Activated CD4-positive, alpha-beta memory T cell treated with anti-CD3 and anti-CD28 coated beads for 36 hours (primary cell): Measurements from ENCODE around the gene IL18R1. TPM values are rescaled to one million over a fixed set of nuclear protein-coding genes. Genes with fewer than 3 reads are reported as not detected.

Source experiments
- CTCF ChIA-PET: fragments of 350-600 bp; sonication (Branson Sonifier 250); formaldehyde crosslinking; loops from one replicate; lab custom pipeline; 2021; ENCODE audit warnings: antibody characterized with exemption, inconsistent platforms; lab: Charles Lee
- POLR2A ChIA-PET: fragments of 350-600 bp; sonication (Branson Sonifier 250); formaldehyde crosslinking; loops from one replicate; lab custom pipeline; 2021; ENCODE audit warnings: antibody characterized with exemption; lab: Charles Lee
- DNase-seq: peaks from one replicate; pipeline ENCODE4 v3.0.0-alpha.2; 2020
- H3K27ac Mint-ChIP-seq: one replicate; pipeline ENCODE4 v1.8.0; 2021; ENCODE audit warnings: mixed read lengths
- H3K27me3 Mint-ChIP-seq: one replicate; pipeline ENCODE4 v1.8.0; 2021; ENCODE audit warnings: mixed read lengths
- H3K36me3 Mint-ChIP-seq: one replicate; pipeline ENCODE4 v1.8.0; 2021; ENCODE audit warnings: mixed read lengths
- H3K4me1 Mint-ChIP-seq: one replicate; pipeline ENCODE4 v1.8.0; 2021; ENCODE audit warnings: low read depth, mixed read lengths
- H3K4me3 Mint-ChIP-seq: one replicate; pipeline ENCODE4 v1.8.0; 2021; ENCODE audit warnings: mild to moderate bottlenecking, mixed read lengths
- H3K9me3 Mint-ChIP-seq: one replicate; pipeline ENCODE4 v1.8.0; 2021; ENCODE audit warnings: mixed read lengths
- intact Hi-C: fragments of 100-400 bp; cut with micrococcal nuclease; formaldehyde crosslinking; loops from one replicate; pipeline ENCODE4 v1.15.1; 2023
- total RNA-seq, 2 experiments: library from RNA; stranded (reverse); gene quantifications; one replicate each; pipeline ENCODE4 v1.2.3, GENCODE V29; 2021

IL18R1 gene
- total RNA-seq, 2 experiments from 2014 or later: 25.5 to 26.6 TPM

DNA sequence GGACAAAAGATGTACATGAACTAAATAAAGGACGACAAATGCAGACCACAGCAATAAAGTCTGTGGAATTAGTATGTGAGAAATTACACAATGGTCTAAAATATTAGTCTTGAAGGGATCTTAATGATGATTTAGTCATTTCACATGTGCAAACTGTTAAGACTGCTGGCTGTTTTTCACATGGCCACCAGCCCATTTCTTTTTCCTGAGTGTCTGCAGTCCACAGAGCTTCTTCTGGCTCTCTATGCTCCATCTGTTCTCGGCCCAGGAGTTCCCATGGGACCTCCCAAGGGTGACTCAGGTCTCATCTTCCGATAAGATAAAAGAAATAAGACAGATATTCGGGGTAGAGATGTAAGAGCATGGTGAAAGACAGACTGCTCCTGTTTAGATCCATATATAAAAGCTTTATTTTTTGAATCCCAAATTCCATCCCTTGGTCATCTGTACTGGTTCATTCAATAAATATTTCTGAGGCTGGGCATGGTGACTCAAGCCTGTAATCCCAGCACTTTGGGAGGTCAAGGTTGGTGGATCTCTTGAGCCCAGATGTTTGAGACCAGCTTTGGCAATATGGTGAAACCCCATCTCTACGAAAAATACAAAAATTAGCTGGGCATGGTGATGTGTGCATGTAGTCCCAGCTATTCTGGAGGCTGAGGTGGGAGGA is 24.1 kb upstream of the IL18R1 start:
- ChIA-PET CTCF (interaction anchor here (1.3 kb wide), 1 partner anchor 29 kb away, joined by 3 read pairs; no protein-coding TSS in a partner anchor), POLR2A (no interaction called here)
- Mint-ChIP-seq H3K27ac (no peak overlapping the region), H3K27me3 (peaks cover 2% of the 10 kb centered on the region), H3K36me3 (no peaks in the 10 kb centered on the region), H3K9me3 (peaks cover 6% of the 10 kb centered on the region), H3K4me1 (no peaks in the 10 kb centered on the region), H3K4me3 (no peak overlapping the region)
- no peak for DNase-seq
- intact Hi-C loops: no loop called here

DNA sequence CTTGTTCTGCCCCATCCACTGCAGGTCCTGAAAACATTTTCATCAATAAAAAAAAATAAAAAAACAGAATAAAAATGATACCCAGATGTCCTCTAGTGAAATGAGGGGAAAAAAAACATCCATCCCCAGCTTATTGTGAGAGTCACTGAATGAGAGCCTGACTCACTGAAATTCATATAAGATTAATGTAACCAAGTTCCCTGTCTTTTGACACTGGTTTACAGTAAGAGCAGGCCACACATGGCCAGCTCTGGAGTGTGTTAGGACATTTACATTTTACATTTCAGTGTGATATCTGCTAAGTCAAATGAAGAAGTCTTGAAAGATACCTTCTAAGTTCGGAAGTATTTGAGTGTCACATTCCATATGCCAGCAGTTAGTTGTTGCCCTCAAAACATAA is 21.1 kb upstream of the IL18R1 start:
- ChIA-PET POLR2A (interaction anchor here (0.6 kb wide), 1 partner anchor 551 kb away, joined by 3 read pairs; no protein-coding TSS in a partner anchor), CTCF (interaction anchor here (1.8 kb wide), 1 partner anchor 94 kb away, joined by 4 read pairs; no protein-coding TSS in a partner anchor)
- Mint-ChIP-seq H3K36me3 (no peaks in the 10 kb centered on the region), H3K4me1 (peaks cover 7% of the 10 kb centered on the region), H3K27ac (no peak overlapping the region), H3K4me3 (no peak overlapping the region), H3K27me3 (peaks cover 2% of the 10 kb centered on the region), H3K9me3 (no peaks in the 10 kb centered on the region)
- DNase-seq: no peak
- intact Hi-C loops: no loop called here

DNA sequence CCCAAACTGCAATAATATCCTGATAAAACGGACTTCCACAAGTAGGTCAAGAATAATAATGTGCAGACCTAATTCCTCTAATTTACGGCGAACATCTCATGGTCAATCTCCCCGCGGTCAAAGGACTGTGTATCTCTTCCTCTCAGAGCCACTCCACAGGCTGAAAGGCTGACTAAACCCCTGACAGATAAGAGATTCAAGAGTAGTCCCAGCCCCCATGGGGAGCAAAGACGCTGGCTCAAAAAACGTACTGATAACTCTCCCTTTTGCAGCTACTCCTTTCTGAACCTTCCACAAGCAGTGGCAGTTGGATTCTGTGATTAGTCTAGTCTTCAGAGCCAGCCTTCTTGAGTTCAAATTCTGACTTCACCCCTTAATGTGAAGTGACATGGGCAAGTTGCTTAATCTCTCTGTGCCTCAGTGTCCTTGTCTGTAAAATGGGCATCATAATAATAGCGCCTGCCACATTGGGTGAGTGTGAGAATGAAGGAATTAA is 19.7 kb upstream of the IL18R1 start:
- no peak overlapping the region for H3K4me3 Mint-ChIP-seq
- DNase-seq: no peak
- H3K9me3 Mint-ChIP-seq: no peaks in the 10 kb centered on the region
- H3K4me1 Mint-ChIP-seq: peaks cover 7% of the 10 kb centered on the region
- intact Hi-C loops: loop anchor here (2.0 kb wide), 2 partner anchors 15 to 31 kb away; no protein-coding TSS in a partner anchor
- CTCF ChIA-PET: interaction anchor here (0.6 to 2.9 kb wide), 6 partner anchors 14 to 188 kb away, joined by 3 to 15 read pairs (median 4); partner anchors contain the start of gene IL18R1
- no peaks in the 10 kb centered on the region for H3K36me3 Mint-ChIP-seq
- POLR2A ChIA-PET: interaction anchor here (0.6 kb wide), 1 partner anchor 224 kb away, joined by 3 read pairs; no protein-coding TSS in a partner anchor
- no peak overlapping the region for H3K27ac Mint-ChIP-seq
- peaks cover 2% of the 10 kb centered on the region for H3K27me3 Mint-ChIP-seq

DNA sequence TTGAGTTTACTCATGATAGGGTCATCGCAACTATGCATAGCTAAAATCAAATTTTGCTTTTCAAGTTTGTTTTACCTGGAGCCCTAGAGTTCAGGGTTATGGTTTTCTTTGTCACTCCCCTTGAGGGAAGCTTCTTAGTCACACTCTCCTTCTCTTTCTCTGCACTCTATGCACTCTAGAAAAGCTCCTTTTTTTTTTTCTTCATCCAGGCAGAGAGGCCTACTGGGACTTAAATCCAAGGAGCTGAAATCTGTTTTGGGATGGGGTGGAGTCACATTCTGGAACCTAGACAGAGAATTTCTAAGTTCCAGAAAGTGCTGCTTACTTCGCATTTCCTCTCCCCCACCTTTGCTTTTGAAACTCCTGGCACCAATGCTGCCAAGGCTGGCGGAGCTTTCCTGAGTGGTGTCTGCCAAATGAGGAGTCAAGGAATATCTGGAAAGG is 19.1 kb upstream of the IL18R1 start:
- DNase-seq: no peak
- no peaks in the 10 kb centered on the region for H3K9me3 Mint-ChIP-seq
- ChIA-PET CTCF (interaction anchor here (0.6 to 2.9 kb wide), 6 partner anchors 15 to 189 kb away, joined by 3 to 15 read pairs (median 4); partner anchors contain the start of gene IL18R1), POLR2A (interaction anchor here (0.5 to 0.7 kb wide), 3 partner anchors 83 to 253 kb away, joined by 3 to 4 read pairs (median 4); no protein-coding TSS in a partner anchor)
- peaks cover 7% of the 10 kb centered on the region for H3K4me1 Mint-ChIP-seq
- H3K36me3 Mint-ChIP-seq: no peaks in the 10 kb centered on the region
- no peak overlapping the region for H3K4me3 Mint-ChIP-seq
- H3K27ac Mint-ChIP-seq: no peak overlapping the region
- H3K27me3 Mint-ChIP-seq: peaks cover 2% of the 10 kb centered on the region
- intact Hi-C loops: loop anchor here (2.0 kb wide), 2 partner anchors 14 to 30 kb away; no protein-coding TSS in a partner anchor

GRCh38 chr2:102337012-102337411 is 18.6 kb upstream of the IL18R1 start:
- Mint-ChIP-seq H3K27me3 (peaks cover 1% of the 10 kb centered on the region), H3K4me3 (no peak overlapping the region), H3K27ac (no peak overlapping the region), H3K4me1 (peaks cover 7% of the 10 kb centered on the region), H3K9me3 (no peaks in the 10 kb centered on the region), H3K36me3 (no peaks in the 10 kb centered on the region)
- DNase-seq: no peak
- intact Hi-C loops: loop anchor here (1.0 to 2.0 kb wide), 4 partner anchors 14 to 79 kb away; no protein-coding TSS in a partner anchor
- ChIA-PET CTCF (interaction anchor here (1.4 to 2.9 kb wide), 3 partner anchors 19 to 96 kb away, joined by 5 to 15 read pairs (median 6); partner anchors contain the start of gene IL18R1), POLR2A (interaction anchor here (0.5 to 0.7 kb wide), 2 partner anchors 84 to 254 kb away, joined by 4 read pairs; no protein-coding TSS in a partner anchor)

GRCh38 chr2:102337481-102338386 is 17.9 kb upstream of the IL18R1 start:
- intact Hi-C loops: loop anchor here (1.0 to 2.0 kb wide), 4 partner anchors 13 to 79 kb away; no protein-coding TSS in a partner anchor
- Mint-ChIP-seq H3K9me3 (no peaks in the 10 kb centered on the region), H3K27me3 (no peaks in the 10 kb centered on the region), H3K4me1 (peaks cover 7% of the 10 kb centered on the region), H3K4me3 (no peak overlapping the region), H3K36me3 (no peaks in the 10 kb centered on the region), H3K27ac (no peak overlapping the region)
- CTCF ChIA-PET: interaction anchor here (1.4 to 2.9 kb wide), 3 partner anchors 18 to 97 kb away, joined by 5 to 15 read pairs (median 6); partner anchors contain the start of gene IL18R1
- no peak for DNase-seq
- POLR2A ChIA-PET: no interaction called here

- no peaks in the 10 kb centered on the region for H3K9me3 Mint-ChIP-seq
- H3K4me3 Mint-ChIP-seq: no peak overlapping the region
- DNase-seq: no peak
- H3K27ac Mint-ChIP-seq: no peak overlapping the region
- H3K27me3 Mint-ChIP-seq: no peaks in the 10 kb centered on the region
- no peaks in the 10 kb centered on the region for H3K36me3 Mint-ChIP-seq
- intact Hi-C loops: no loop called here
- ChIA-PET POLR2A (no interaction called here), CTCF (interaction anchor here (0.9 kb wide), 1 partner anchor 102 kb away, joined by 5 read pairs; no protein-coding TSS in a partner anchor)
- H3K4me1 Mint-ChIP-seq: peaks cover 7% of the 10 kb centered on the region
Measured at GRCh38 chr2:102340778-102341177, 14.8 kb upstream of the IL18R1 start.

GRCh38 chr2:102342888-102343287 is 12.7 kb upstream of the IL18R1 start:
- H3K4me1 Mint-ChIP-seq: peaks cover 2% of the 10 kb centered on the region
- no peak for DNase-seq
- no peak overlapping the region for H3K27ac Mint-ChIP-seq
- no peaks in the 10 kb centered on the region for H3K36me3 Mint-ChIP-seq
- no peaks in the 10 kb centered on the region for H3K9me3 Mint-ChIP-seq
- intact Hi-C loops: no loop called here
- CTCF ChIA-PET: interaction anchor here (0.9 to 1.1 kb wide), 3 partner anchors 102 to 323 kb away, joined by 3 to 5 read pairs (median 3); no protein-coding TSS in a partner anchor
- POLR2A ChIA-PET: no interaction called here
- H3K4me3 Mint-ChIP-seq: no peak overlapping the region
- H3K27me3 Mint-ChIP-seq: peaks cover 2% of the 10 kb centered on the region

GRCh38 chr2:102344397-102344796 is 11.2 kb upstream of the IL18R1 start:
- Mint-ChIP-seq H3K27ac (no peak overlapping the region), H3K4me1 (no peaks in the 10 kb centered on the region), H3K27me3 (peaks cover 2% of the 10 kb centered on the region), H3K36me3 (no peaks in the 10 kb centered on the region), H3K9me3 (no peaks in the 10 kb centered on the region), H3K4me3 (no peak overlapping the region)
- intact Hi-C loops: no loop called here
- DNase-seq: no peak
- ChIA-PET POLR2A (no interaction called here), CTCF (no interaction called here)

- Mint-ChIP-seq H3K4me3 (no peak overlapping the region), H3K9me3 (no peaks in the 10 kb centered on the region), H3K4me1 (no peaks in the 10 kb centered on the region), H3K27ac (no peak overlapping the region), H3K27me3 (peaks cover 2% of the 10 kb centered on the region), H3K36me3 (no peaks in the 10 kb centered on the region)
- no peak for DNase-seq
- intact Hi-C loops: no loop called here
- ChIA-PET CTCF (no interaction called here), POLR2A (no interaction called here)
Measured at GRCh38 chr2:102345329-102345920, 10.2 kb upstream of the IL18R1 start.
